22Rv1 (cell line): ENCODE data around the gene ARMC2.

ENCODE experiments used
- H3K27ac ChIP-seq: fragments of 450-650 bp; 2 replicates; pipeline ENCODE4 v1.5.1; 2017
- ZFX ChIP-seq: fragments of 450-650 bp; IDR thresholded peaks from 2 replicates; pipeline ENCODE4 v1.6.1; 2017; ENCODE audit warnings: antibody characterized with exemption, borderline replicate concordance
- TF ChIP-seq, protein P1 (sequence below): fragments of 450-650 bp; IDR thresholded peaks from 2 replicates; pipeline ENCODE4 v1.5.1; 2017; ENCODE audit warnings: mild to moderate bottlenecking

ARMC2 gene

GRCh38 chr6:108985301-108985700 is 137.1 kb downstream of the ARMC2 start:
- H3K27ac ChIP-seq = no peak overlapping the region

DNA sequence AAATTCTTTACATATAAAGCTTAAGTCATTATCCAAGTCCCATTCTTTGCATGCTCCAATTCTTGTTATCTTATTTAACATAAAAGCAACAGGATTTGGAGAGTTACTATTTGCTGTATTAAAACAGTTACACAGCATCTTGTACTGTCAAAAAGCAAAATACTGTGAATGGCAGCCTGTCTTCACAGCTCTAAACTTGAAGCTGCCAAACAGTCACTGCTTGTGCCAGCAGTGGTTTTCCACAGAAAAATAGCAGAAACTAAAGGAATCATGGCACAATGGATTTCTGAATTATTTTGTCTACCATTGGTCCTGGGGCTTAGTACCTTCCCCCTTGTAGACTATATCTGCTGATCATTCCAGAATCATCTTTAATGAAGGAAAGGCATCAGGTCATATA is 138.9 kb downstream of the ARMC2 start:
- TF ChIP-seq, protein P1, sequence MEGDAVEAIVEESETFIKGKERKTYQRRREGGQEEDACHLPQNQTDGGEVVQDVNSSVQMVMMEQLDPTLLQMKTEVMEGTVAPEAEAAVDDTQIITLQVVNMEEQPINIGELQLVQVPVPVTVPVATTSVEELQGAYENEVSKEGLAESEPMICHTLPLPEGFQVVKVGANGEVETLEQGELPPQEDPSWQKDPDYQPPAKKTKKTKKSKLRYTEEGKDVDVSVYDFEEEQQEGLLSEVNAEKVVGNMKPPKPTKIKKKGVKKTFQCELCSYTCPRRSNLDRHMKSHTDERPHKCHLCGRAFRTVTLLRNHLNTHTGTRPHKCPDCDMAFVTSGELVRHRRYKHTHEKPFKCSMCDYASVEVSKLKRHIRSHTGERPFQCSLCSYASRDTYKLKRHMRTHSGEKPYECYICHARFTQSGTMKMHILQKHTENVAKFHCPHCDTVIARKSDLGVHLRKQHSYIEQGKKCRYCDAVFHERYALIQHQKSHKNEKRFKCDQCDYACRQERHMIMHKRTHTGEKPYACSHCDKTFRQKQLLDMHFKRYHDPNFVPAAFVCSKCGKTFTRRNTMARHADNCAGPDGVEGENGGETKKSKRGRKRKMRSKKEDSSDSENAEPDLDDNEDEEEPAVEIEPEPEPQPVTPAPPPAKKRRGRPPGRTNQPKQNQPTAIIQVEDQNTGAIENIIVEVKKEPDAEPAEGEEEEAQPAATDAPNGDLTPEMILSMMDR = no peak
- TF ChIP-seq ZFX = no peak
- no peak overlapping the region for H3K27ac ChIP-seq

More at GRCh38 chr6:108985301-108985700, 137.1 kb downstream of the ARMC2 start:
- TF ChIP-seq ZFX = no peak
- TF ChIP-seq, protein P1 = no peak

GRCh38 chr6:108988296-108988695 is 140.1 kb downstream of the ARMC2 start:
- no peak overlapping the region for H3K27ac ChIP-seq
- no peak for TF ChIP-seq ZFX
- TF ChIP-seq, protein P1 = no peak

DNA sequence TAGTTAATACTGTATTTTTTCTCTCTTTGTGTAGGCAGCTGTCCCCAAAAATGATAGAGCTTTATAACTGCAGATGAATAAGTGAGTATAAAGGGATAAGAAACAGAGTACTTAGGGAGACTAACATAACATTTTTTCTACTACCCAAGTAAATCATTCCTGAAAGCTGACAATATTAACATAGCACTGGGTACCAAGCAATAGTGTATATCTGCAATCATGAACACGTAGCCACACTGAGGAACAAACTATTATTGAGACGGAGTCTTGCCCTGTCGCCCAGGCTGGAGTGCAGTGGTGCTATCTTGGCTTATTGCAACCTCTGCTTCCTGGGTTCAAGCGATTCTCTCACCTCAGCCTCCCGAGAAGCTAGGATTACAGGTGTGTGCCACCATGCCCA is 140.5 kb downstream of the ARMC2 start:
- no peak overlapping the region for H3K27ac ChIP-seq
- TF ChIP-seq ZFX = no peak
- TF ChIP-seq, protein P1 = no peak

- TF ChIP-seq, protein P1 = no peak
- no peak for TF ChIP-seq ZFX
- H3K27ac ChIP-seq = no peak overlapping the region
Observed at GRCh38 chr6:108989700-108990099, 141.5 kb downstream of the ARMC2 start.

DNA sequence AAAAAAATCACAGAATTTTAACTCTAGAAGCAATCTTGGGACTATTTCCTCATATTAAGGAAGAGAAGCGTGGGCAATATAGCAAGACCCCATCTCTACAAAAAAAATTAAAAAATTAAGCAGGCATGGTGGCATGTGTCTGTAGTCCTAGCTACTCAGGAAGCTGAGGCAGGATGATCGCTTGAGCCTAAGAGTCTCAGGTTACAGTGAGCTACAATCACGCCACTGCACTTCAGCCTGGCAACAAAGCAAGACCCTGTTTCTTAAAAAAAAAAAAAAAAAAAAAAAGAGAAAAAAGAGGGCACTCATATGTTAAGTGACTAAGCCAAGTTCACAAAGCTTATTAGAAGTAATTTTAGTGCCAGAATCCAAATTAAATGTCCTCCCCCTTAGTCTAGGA is 145.7 kb downstream of the ARMC2 start:
- TF ChIP-seq, protein P1 = no peak
- TF ChIP-seq ZFX = no peak
- no peak overlapping the region for H3K27ac ChIP-seq

- TF ChIP-seq, protein P1 = no peak
- TF ChIP-seq ZFX = no peak
- no peak overlapping the region for H3K27ac ChIP-seq
Observed at GRCh38 chr6:108995296-108995695, 147.1 kb downstream of the ARMC2 start.
